ENCODE results near the gene BCHE.

BCHE gene

GRCh38 chr3:165837058-165837525 lies at the start of gene BCHE:
TSS of gene BCHE (minus strand) at chr3:165837423. CDS start at chr3:165831033, 6,390 bp downstream.
- peak within 1 kb of the TSS; percentile 23 for H2AFZ ChIP-seq (ENCODE audit: low read depth, low read length)
- H3K9me3 ChIP-seq (ENCODE audit: insufficient read depth, low read length, severe bottlenecking) = no peaks in the 10 kb centered on the region
- peak; percentile 57 for DNase-seq

DNA sequence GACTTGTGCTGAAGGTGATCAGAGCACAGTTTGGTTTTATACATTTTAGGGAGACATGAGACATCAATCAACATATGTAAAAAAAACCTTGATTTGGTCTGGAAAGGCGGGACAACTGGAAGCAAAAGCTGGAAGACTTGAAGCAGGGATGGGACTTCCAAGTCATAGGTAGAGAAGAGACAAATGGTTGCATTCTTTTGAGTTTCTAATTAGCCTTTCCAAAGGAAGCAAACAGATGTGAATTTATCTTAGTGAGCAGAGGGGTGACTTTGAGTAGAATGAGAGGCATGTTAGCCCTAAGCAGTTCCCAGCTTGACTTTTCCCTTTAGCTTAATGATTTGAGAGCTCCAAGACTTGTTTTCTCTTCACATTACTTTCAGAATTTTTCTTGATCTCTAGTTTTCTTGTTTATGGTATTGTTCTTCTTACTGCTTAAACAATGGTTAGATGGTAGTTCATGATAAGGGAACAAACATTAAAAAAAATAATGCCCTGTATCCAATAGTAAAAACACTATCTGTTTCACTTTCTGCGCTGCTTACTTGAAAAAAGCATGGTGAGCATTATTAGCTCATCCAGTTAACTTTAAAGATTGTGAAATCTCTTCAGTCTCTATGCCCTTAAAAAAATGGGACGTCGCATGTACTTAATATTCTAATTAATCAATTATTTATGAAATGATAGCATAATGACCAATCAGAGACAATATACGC lies 48.5 kb upstream of the BCHE start:
- Histone ChIP-seq H3K4me2 (ENCODE audit: insufficient read depth, low read length) (no peak overlapping the region), H4K20me1 (ENCODE audit: insufficient read depth, low read length) (no peaks in the 10 kb centered on the region), H3K4me1 (ENCODE audit: insufficient read depth, low read length) (no peaks in the 10 kb centered on the region), H3K9me3 (ENCODE audit: insufficient read depth, low read length, severe bottlenecking) (no peaks in the 10 kb centered on the region), H3K36me3 (ENCODE audit: insufficient read depth, low read length) (no peaks in the 10 kb centered on the region), H3K79me2 (ENCODE audit: insufficient read depth, low read length) (no peaks in the 10 kb centered on the region), H3K27me3 (ENCODE audit: insufficient read depth, low read length, poor library complexity) (no peaks in the 10 kb centered on the region), H3K27ac (ENCODE audit: low read length) (no peak overlapping the region), H2AFZ (ENCODE audit: low read depth, low read length) (no peak overlapping the region), H3K4me3 (ENCODE audit: low read depth in 1 of 2, low read length in 2 of 2) (no peak overlapping the region), H3K9ac (ENCODE audit: low read depth, low read length) (no peak overlapping the region)
- no peak for ATAC-seq (ENCODE audit: insufficient read depth, low read depth)
- TF ChIP-seq CTCF (IDR thresholded peaks at IDR 0.05; ENCODE audit: borderline replicate concordance, extremely low read depth, low read length, poor library complexity, severe bottlenecking) (no peak), EZH2 (IDR thresholded peaks at IDR 0.05; ENCODE audit: borderline replicate concordance, low read depth, low read length, severe bottlenecking) (no peak)
- DNase-seq = no peak

More at GRCh38 chr3:165837058-165837525, at the start of gene BCHE:
- Histone ChIP-seq H3K4me3 (ENCODE audit: low read depth in 1 of 2, low read length in 2 of 2) (peak within 1 kb of the TSS; percentile 7 to 52; a peak in 3 of 4 replicates), H3K27me3 (ENCODE audit: insufficient read depth, low read length, poor library complexity) (no peaks in the 10 kb centered on the region), H3K36me3 (ENCODE audit: insufficient read depth, low read length) (no peaks in the 10 kb centered on the region), H4K20me1 (ENCODE audit: insufficient read depth, low read length) (no peaks in the 10 kb centered on the region), H3K9ac (ENCODE audit: low read depth, low read length) (peak within 1 kb of the TSS; percentile 41), H3K4me1 (ENCODE audit: insufficient read depth, low read length) (peaks cover 28% of the 10 kb centered on the region), H3K79me2 (ENCODE audit: insufficient read depth, low read length) (peaks cover 6% of the 10 kb centered on the region; the same call in 1 of the 2 replicates), H3K27ac (ENCODE audit: low read length) (peak within 1 kb of the TSS; percentile 76), H3K4me2 (ENCODE audit: insufficient read depth, low read length) (peak within 1 kb of the TSS; percentile 44)
- TF ChIP-seq CTCF (IDR thresholded peaks at IDR 0.05; ENCODE audit: borderline replicate concordance, extremely low read depth, low read length, poor library complexity, severe bottlenecking) = no peak
- no peak for TF ChIP-seq EZH2 (IDR thresholded peaks at IDR 0.05; ENCODE audit: borderline replicate concordance, low read depth, low read length, severe bottlenecking)
- ATAC-seq (ENCODE audit: insufficient read depth, low read depth) = peak; percentile 66

DNA sequence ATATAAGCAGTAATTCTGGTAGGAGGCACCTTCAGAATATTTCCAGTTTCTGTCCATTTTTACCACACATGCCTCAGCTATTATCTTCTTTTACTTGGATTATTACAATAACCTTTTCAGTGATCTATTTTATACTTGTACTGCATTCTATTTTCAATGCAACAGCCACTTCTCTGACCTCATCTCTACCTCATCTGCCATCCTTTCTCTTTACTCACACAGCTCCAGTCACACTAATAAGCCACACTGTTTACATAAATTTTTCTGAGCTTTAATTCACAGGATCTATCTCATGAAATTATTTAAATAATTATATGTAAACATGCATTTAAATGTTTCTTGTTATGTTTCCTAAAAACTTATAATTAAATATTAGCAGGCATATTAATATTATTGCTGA lies 47.3 kb upstream of the BCHE start:
- Histone ChIP-seq H3K27ac (ENCODE audit: low read length) (no peak overlapping the region), H3K4me3 (ENCODE audit: low read depth in 1 of 2, low read length in 2 of 2) (no peak overlapping the region)

More for the DNA sequence above, 47.3 kb upstream of the BCHE start:
- TF ChIP-seq EZH2 (IDR thresholded peaks at IDR 0.05; ENCODE audit: borderline replicate concordance, low read depth, low read length, severe bottlenecking) (no peak), CTCF (IDR thresholded peaks at IDR 0.05; ENCODE audit: borderline replicate concordance, extremely low read depth, low read length, poor library complexity, severe bottlenecking) (no peak)
- no peaks in the 10 kb centered on the region for H3K4me1 ChIP-seq (ENCODE audit: insufficient read depth, low read length)
- peak overlapping the region; percentile 12; the same call in 1 of the 2 replicates for H3K4me2 ChIP-seq (ENCODE audit: insufficient read depth, low read length)
- H2AFZ ChIP-seq (ENCODE audit: low read depth, low read length) = no peak overlapping the region
- no peaks in the 10 kb centered on the region for H4K20me1 ChIP-seq (ENCODE audit: insufficient read depth, low read length)
- H3K9ac ChIP-seq (ENCODE audit: low read depth, low read length) = no peak overlapping the region
- no peaks in the 10 kb centered on the region for H3K36me3 ChIP-seq (ENCODE audit: insufficient read depth, low read length)
- no peaks in the 10 kb centered on the region for H3K9me3 ChIP-seq (ENCODE audit: insufficient read depth, low read length, severe bottlenecking)
- ATAC-seq (ENCODE audit: insufficient read depth, low read depth) = no peak
- no peak for DNase-seq
- no peaks in the 10 kb centered on the region for H3K79me2 ChIP-seq (ENCODE audit: insufficient read depth, low read length)
- no peaks in the 10 kb centered on the region for H3K27me3 ChIP-seq (ENCODE audit: insufficient read depth, low read length, poor library complexity)
